K562 (cell line): ENCODE data around the gene CPLX3. TPM values are rescaled to one million over a fixed set of nuclear protein-coding genes. Genes with fewer than 3 reads are reported as not detected.

Experiments used
- C11orf30 ChIP-seq: fragments of 450-650 bp; IDR thresholded peaks from 2 replicates; pipeline ENCODE4 v1.6.1; 2016; ENCODE audit warnings: low read depth, mild to moderate bottlenecking
- ERF ChIP-seq: fragments of 450-650 bp; formaldehyde crosslinking; IDR thresholded peaks from 2 replicates; pipeline ENCODE4 v1.4.0; 2020; ENCODE audit warnings: mild to moderate bottlenecking, mixed read lengths
- GATAD2B ChIP-seq: fragments of 450-650 bp; IDR thresholded peaks from 2 replicates; pipeline ENCODE4 v1.6.1; 2017; ENCODE audit warnings: mild to moderate bottlenecking, borderline replicate concordance
- HDAC8 ChIP-seq: fragments of 450-650 bp; IDR thresholded peaks from 2 replicates; pipeline ENCODE4 v1.6.1; 2016; ENCODE audit warnings: mild to moderate bottlenecking, missing genetic modification characterization, moderate library complexity, missing compliant biosample characterization
- KAT7 ChIP-seq: sonication (generic); formaldehyde crosslinking; IDR thresholded peaks from 2 replicates; pipeline ENCODE4 v1.8.0; 2022; ENCODE audit warnings: missing genetic modification reagents, mild to moderate bottlenecking, borderline replicate concordance
- KDM4B ChIP-seq, 2 experiments: fragments of 450-650 bp in 1 of 2; sonication (generic) in 1 of 2; IDR thresholded peaks; 2 replicates each; pipeline ENCODE4 v1.6.1; 2016 to 2017; ENCODE audit warnings: borderline replicate concordance in 2 of 2, antibody characterized with exemption in 1 of 2, low read depth in 1 of 2, mild to moderate bottlenecking in 1 of 2
- NCOA4 ChIP-seq: fragments of 450-650 bp; IDR thresholded peaks from 2 replicates; pipeline ENCODE4 v1.6.1; 2018; ENCODE audit warnings: mild to moderate bottlenecking; ENCODE audit not compliant: partially characterized antibody
- NUFIP1 ChIP-seq: fragments of 450-650 bp; IDR thresholded peaks from 2 replicates; pipeline ENCODE4 v1.6.1; 2018; ENCODE audit not compliant: partially characterized antibody
- PHF20 ChIP-seq: fragments of 450-650 bp; IDR thresholded peaks from 2 replicates; pipeline ENCODE4 v1.6.1; 2018; ENCODE audit not compliant: partially characterized antibody
- PKNOX1 ChIP-seq: fragments of 450-650 bp; IDR thresholded peaks from 2 replicates; pipeline ENCODE4 v1.6.1; 2016
- POLR2AphosphoS5 ChIP-seq: IDR thresholded peaks from 2 replicates; pipeline ENCODE4 v1.6.1; 2011; ENCODE audit warnings: mild to moderate bottlenecking, low read depth, low read length, moderate library complexity; ENCODE audit not compliant: control insufficient read depth, insufficient read depth
- PURB ChIP-seq: sonication (generic); formaldehyde crosslinking; IDR thresholded peaks from 2 replicates; pipeline ENCODE4 v1.9.0; 2021; ENCODE audit warnings: low read depth, mild to moderate bottlenecking, missing genetic modification reagents
- RBM15 ChIP-seq: fragments of 200-400 bp; formaldehyde crosslinking; IDR thresholded peaks from 2 replicates; pipeline ENCODE4 v1.6.1; 2018; ENCODE audit warnings: mild to moderate bottlenecking, low read length, moderate library complexity; ENCODE audit not compliant: insufficient read depth
- SAFB ChIP-seq: fragments of 200-400 bp; formaldehyde crosslinking; IDR thresholded peaks from 2 replicates; pipeline ENCODE4 v1.6.1; 2017; ENCODE audit warnings: low read depth, low read length, borderline replicate concordance
- SMARCA4 ChIP-seq: fragments of 450-650 bp; IDR thresholded peaks from 2 replicates; pipeline ENCODE4 v1.6.1; 2016
- SMC3 ChIP-seq: conservative IDR thresholded peaks from 2 replicates; pipeline ENCODE4 v1.6.1; 2011; ENCODE audit warnings: low read depth, low read length, improper control_type of control experiment; ENCODE audit not compliant: insufficient read depth
- XRCC3 ChIP-seq: fragments of 450-650 bp; IDR thresholded peaks from 2 replicates; pipeline ENCODE4 v1.6.1; 2017; ENCODE audit warnings: mild to moderate bottlenecking, moderate library complexity
- YY1 ChIP-seq, 3 experiments: IDR thresholded peaks; 2 replicates each; pipeline ENCODE4 v1.6.1; 2011; ENCODE audit warnings: low read length in 2 of 3, mild to moderate bottlenecking in 2 of 3, moderate library complexity in 2 of 3, borderline replicate concordance in 1 of 3, control low read depth in 1 of 3, low read depth in 1 of 3; ENCODE audit not compliant: insufficient read depth in 3 of 3, insufficient replicate concordance in 2 of 3, control insufficient read depth in 1 of 3, insufficient read length in 1 of 3; ENCODE audit errors: extremely low read depth in 1 of 3
- ZBTB7A ChIP-seq: IDR thresholded peaks from 2 replicates; pipeline ENCODE4 v1.6.1; 2011; ENCODE audit warnings: low read depth, mild to moderate bottlenecking, low read length, moderate library complexity, borderline replicate concordance; ENCODE audit not compliant: control insufficient read depth
- ZNF274 ChIP-seq: IDR thresholded peaks from 2 replicates; pipeline ENCODE4 v1.6.1; 2011; ENCODE audit warnings: low read depth, mild to moderate bottlenecking, low read length, moderate library complexity, borderline replicate concordance
- ZNF431 ChIP-seq: sonication (generic); formaldehyde crosslinking; IDR thresholded peaks from 2 replicates; pipeline ENCODE4 v1.8.0; 2022; ENCODE audit warnings: mild to moderate bottlenecking, missing genetic modification reagents
- ZNF76 ChIP-seq: fragments of 250-450 bp; sonication (Bioruptor Pico); IDR thresholded peaks from 2 replicates; pipeline ENCODE4 v1.4.0; 2020; ENCODE audit warnings: mild to moderate bottlenecking, moderate library complexity, borderline replicate concordance
- polyA plus RNA-seq, 8 experiments: library from polyadenylated mRNA; depleted of rRNA in 4 of 8; stranded (reverse) in 5 of 8; unstranded in 3 of 8; fragments of >200 nt; fragmentation: Nextera tagmentation in 2 of 8; fragmentation: Illumina TruSeq in 1 of 8; extraction: Ambion mirVana in 2 of 8; extraction: Trizol in 1 of 8; gene quantifications; 2 replicates each; pipeline versions ENCODE4 v1.2.1 to v1.2.3, GENCODE V29; 2011 to 2014; ENCODE audit warnings: inconsistent platforms in 1 of 8, missing spikeins in 1 of 8
- total RNA-seq, 7 experiments: library from RNA; depleted of rRNA in 6 of 7; stranded (reverse); fragments of >200 nt in 6 of 7; fragmentation: Illumina TruSeq in 2 of 7; extraction: Trizol in 2 of 7; gene quantifications; 2 replicates each; pipeline versions ENCODE4 v1.2.1 to v1.2.3, GENCODE V29; 2011 to 2021; ENCODE audit warnings: low replicate concordance in 1 of 7
- TF ChIP-seq, protein P1 (sequence below): sonication (generic); formaldehyde crosslinking; IDR thresholded peaks from 2 replicates; pipeline ENCODE4 v1.9.0; 2022; ENCODE audit warnings: mild to moderate bottlenecking, missing genetic modification reagents

Gene CPLX3
- total and polyA plus RNA-seq, 9 of the 15 experiments (the other 6 are each of a cell fraction or from before 2014, with no cell fraction given), result not detected

DNA sequence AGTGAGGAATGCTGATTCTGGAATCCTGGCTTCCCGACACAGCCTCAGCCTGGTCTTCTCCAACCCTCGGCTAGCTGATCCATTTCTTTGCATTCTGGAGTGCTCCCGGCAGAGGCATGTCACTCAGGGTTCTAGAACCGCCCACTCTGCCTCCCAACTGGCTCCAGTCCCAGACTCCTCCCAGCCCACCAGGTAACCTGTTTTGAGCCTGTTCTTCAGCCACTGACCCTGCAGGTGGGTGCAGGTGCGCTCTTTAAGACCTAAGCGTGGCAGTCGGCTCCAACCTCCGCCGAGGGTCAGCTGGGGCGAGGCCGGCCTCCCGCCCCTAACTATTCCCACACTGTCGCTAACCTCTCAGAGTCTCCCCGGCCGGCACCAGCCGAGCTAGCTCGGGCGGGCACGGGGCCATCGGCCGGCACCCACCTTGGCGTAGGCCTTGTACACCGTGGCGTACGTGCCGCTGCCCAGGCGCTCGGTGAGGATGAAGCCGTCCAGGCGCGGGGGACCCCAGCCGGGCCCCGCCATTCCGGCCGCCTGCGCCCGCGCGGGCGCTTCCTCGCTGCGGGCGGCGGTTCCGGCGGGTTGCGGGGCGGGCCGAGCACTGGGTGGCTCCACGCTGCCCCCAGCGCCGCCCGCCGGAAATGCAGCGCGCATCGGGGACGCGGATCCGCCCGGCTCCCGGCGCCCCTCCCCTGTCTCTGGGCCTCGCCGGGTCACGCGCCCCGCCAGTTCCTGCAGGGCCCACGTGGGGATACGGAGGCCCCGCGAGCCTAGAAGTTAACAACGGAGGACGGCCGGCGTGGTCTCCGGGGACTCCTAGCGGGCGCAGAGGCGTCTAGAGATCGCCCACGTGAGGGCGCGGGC is 16.4 kb downstream of the CPLX3 start, which contains the start of gene ULK3 (continued):
- peak in 2 of 3 experiments; percentile 31 to 60 for TF ChIP-seq YY1 (IDR thresholded peaks at IDR 0.05; ENCODE audit: borderline replicate concordance in 1 of 3, control insufficient read depth in 1 of 3, extremely low read depth in 1 of 3, insufficient read depth in 3 of 3, insufficient read length in 1 of 3, insufficient replicate concordance in 2 of 3, low read depth in 1 of 3, low read length in 2 of 3)
- no peak for TF ChIP-seq NCOA4
- TF ChIP-seq RBM15, result no peak
- TF ChIP-seq POLR2AphosphoS5, result peak; percentile 73; the same call in 1 of the 2 replicates
- no peak for TF ChIP-seq ZNF431 (CRISPR knock-in tag)
- no peak for TF ChIP-seq ZNF274
- TF ChIP-seq SMC3, result peak; percentile 31; the same call in 1 of the 2 replicates
- peak; percentile 94 for TF ChIP-seq GATAD2B
- no peak for TF ChIP-seq PHF20
- TF ChIP-seq C11orf30, result no peak
- TF ChIP-seq ZBTB7A, result peak; percentile 65
- peak; percentile 67; the same call in 1 of the 2 replicates for TF ChIP-seq SAFB
- TF ChIP-seq SMARCA4, result no peak
- TF ChIP-seq PKNOX1, result peak; percentile 98
- TF ChIP-seq XRCC3, result no peak
- no peak for TF ChIP-seq ERF (CRISPR knock-in tag)
- TF ChIP-seq, protein P1, sequence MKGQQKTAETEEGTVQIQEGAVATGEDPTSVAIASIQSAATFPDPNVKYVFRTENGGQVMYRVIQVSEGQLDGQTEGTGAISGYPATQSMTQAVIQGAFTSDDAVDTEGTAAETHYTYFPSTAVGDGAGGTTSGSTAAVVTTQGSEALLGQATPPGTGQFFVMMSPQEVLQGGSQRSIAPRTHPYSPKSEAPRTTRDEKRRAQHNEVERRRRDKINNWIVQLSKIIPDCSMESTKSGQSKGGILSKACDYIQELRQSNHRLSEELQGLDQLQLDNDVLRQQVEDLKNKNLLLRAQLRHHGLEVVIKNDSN, result peak; percentile 95
- TF ChIP-seq HDAC8, result no peak
- TF ChIP-seq ZNF76 (CRISPR knock-in tag), result no peak
- TF ChIP-seq NUFIP1, result no peak
- peak in 1 of 2 experiments; percentile 49; a peak in 1 of 4 replicates for TF ChIP-seq KDM4B (IDR thresholded peaks at IDR 0.05; ENCODE audit: borderline replicate concordance in 2 of 2, low read depth in 1 of 2)
- TF ChIP-seq PURB, result no peak
- TF ChIP-seq KAT7 (CRISPR knock-in tag), result peak; percentile 65; the same call in 1 of the 2 replicates
